GM21528 (cell line): Measurements from ENCODE around the gene SSC4D.
"Not testable (repeated sequence)": the region's sequence is repeated elsewhere in the genome, so short reads cannot be mapped to it uniquely, and the experiment has no call there.

Experiments used
- ATAC-seq: cut with Tn5 transposase; IDR thresholded peaks from one replicate; pipeline ENCODE4 v1.9.1; 2021; ENCODE audit warnings: mild to moderate bottlenecking, moderate library complexity; ENCODE audit not compliant: unreplicated experiment, low FRiP score

SSC4D gene

DNA sequence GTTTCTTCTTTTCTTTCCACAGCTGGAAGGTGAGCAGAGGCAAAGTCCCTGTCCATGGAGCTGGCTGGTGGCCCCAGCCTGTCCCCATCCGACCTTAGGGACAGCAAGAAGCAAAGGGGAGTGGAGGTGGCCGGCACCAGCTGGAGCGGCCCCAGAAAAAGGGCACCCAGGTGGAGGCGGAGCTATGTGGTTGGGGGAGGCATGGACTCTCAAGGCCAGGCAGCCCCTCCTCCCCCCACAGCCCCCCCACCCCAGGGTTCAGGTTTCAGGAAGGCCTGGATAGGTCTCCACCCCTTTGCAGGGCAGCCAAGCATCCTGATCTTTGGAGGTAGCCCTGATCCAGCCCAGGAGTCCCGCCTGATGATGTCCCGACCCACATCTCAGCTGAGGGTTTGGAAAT, at the start of gene SSC4D:
Gene SSC4D (minus strand): TSS at position 161 of the 400 bp plus-strand sequence. CDS start 5,258 bp downstream, outside the sequence.
- ATAC-seq: no peak

DNA sequence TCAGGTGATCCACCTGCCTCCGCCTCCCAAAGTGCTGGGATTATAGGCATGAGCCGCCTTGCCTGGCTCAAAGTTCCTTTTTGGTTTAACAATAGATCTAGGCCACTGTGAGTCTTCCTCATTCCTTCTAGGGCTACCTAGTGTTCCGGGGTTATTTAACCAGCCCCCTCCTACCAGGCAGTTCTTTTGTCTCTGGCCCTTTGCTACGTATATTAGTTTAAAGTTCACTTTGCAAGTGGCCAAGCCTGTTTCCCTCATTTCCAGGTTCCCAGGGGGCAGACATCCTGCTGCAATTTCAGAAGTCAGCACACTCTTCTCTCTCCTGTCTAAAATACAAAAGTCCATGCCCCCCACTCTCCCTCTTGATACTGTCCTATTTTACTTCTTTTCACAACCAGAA, 49.0 kb upstream of the SSC4D start:
- ATAC-seq: not testable (repeated sequence)

DNA sequence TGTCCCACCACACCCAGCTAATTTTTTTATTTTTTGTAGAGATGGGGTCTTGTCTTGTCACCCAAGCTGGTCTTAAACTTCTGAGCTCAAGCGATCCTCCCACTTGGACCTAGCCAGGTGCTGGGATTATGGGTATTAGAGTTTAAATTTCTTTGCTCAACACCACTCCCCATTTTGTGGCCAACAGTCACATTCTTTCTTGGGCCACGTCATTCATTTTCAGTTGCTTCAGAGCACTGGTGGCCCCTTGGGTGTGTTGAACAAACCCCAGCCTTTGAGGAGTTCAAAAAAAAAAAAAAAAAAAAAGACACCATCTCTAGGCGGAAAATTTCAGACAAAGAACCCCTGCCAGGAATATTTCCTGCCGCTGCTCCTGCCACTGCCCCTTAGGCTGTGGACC, 47.5 kb upstream of the SSC4D start:
- ATAC-seq: not testable (repeated sequence)

DNA sequence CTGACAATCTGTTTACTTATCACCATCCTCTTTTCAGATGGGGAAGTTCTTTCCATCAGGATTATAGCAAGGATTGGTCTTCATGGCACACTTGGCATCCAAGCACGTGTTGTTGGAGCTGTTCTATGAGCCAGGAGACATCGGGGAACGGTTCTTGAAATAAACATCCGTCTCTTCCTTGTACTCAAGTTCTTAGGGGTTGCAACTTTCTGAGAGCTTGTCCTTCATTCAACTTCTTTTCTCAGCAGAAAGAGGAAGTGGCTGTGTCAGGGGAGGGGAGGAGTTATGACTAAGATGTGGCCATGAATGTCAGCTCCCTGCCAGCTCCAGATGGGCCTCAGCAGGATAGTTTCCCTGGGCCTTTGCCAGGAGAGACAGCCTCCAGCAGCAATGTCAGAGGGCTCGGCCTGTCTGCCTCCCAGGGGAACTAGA, 36.1 kb upstream of the SSC4D start:
- ATAC-seq: peak; percentile 76

DNA sequence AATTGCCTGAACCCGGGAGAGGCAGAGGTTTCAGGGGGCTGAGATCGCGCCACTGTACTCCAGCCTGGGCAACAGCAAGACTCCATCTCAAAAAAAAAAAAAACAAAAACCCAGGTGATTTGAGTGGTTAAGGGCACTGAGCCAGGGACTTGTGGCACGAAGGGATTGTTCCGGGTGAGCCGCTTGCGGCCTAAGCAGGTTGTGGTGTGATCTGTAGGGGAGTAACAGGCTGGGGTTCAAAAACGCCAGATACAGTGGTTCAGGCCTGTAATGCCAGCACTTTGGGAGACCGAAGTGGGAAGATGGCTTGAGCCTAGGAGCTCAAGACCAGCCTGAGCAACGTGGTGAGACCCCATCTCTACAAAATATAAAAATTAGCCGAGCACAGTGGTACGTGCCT, 34.3 kb upstream of the SSC4D start:
- not testable (repeated sequence) for ATAC-seq

DNA sequence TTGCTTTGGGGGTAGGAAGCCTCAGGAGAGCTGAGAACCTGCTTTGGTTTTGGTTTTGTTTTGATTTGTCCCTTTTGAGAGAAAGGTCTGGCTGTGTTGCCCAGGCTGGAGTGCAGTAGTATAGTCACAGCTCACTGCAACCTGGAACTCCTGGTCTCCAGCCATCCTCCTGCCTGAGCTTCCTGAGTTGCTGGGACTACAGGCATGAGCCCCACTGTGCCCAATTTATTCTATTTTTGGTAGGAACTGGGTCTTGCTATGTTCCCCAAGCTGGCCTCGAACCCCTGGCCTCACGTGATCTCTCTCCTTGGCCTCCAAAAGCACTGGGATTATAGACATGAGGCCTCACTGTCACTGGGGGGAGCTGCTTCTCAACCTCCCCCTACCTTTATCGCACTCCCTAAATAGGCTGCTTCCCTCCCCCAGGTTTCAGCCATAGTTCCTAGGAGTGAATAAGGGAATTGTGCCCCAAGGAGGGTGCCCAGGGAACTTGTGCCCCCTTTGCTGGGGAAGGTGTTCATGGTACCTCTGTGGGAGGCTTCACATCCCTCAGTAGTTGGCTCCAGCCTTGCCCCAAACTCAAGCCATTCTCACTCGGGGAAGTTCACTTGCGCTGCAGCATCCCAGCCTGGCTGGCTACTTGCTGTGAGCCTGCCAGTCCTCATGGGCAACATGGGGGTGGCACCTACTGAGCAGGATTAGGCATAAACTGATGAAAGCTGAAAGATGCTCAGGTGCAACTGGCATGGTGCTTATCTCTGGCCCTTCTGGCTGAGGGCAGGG, 33.4 kb upstream of the SSC4D start:
- not testable (repeated sequence) for ATAC-seq

DNA sequence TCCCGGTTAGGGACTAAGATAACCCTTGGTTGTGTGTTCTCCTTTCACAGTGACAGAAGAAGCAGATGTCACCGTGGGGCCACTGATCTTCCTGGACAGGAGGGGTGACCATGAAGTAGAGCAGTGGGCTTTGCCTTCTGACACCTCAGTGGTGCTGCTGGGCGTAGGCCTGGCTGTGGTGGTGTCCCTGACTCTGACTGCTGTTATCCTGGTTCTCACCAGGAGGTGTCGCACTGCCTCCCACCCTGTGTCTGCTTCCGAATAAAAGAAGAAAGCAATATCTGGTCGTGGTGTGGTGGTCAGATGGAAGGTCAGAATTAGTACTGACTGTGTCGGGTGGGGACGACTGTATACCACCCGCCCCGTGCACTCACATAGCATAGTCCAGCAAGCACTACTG, 32.3 kb upstream of the SSC4D start:
- ATAC-seq: not testable (repeated sequence)

DNA sequence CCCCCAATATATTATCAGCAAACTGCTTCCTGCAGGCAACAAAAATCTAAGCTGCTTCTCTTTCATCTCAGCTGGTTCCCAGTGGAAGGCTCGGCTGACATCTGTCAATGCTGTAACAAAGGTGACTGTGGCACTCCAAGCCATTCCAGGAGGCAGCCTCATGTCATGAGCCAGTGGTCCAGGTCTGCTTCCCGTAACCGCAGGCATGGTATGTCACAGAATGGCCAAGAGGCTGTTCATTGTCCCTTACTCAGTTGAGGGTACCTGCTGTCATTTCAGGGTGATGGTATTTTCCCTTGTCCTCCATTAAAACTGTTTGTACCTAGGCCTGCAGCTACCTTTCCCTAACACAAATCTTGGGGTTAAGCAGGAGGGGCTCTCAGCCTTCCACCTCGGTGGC, 30.9 kb upstream of the SSC4D start:
- ATAC-seq: not testable (repeated sequence)

DNA sequence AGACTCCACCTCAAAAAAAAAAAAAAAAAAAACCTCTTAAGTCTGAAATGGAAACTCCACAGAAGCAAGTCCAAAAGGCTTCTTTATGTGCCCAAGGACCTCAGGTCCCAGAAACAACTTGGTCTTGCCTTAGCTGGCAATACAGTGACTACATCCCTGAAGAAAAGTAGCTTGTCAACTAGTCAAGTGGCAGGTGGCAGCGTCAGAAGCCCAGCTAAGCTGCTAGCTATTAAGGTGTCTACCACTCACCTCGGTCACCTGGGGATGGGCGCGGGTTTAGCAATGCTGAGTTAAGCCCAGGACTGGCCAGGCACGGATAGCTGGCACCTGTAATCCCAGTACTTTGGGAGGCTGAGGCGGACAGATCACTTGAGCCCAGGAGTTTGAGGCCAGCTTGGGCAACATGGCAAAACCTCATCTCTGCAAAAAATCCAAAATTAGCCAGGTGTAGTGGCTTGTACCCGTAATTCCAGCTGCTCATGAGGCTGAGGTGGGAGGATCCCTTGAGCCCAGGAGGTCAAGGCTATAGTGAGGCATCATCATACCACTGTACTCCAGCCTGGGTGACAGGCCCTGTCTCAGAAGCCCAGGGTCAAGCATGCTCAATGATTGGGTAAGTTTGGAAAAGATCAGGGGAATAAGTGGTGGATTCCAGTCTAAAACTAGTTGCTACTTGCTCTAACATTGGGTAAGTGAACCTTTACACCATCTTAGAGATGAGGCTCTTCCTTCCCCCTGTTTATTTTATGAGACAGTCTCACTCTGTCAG, 29.8 kb upstream of the SSC4D start:
- ATAC-seq: not testable (repeated sequence)

DNA sequence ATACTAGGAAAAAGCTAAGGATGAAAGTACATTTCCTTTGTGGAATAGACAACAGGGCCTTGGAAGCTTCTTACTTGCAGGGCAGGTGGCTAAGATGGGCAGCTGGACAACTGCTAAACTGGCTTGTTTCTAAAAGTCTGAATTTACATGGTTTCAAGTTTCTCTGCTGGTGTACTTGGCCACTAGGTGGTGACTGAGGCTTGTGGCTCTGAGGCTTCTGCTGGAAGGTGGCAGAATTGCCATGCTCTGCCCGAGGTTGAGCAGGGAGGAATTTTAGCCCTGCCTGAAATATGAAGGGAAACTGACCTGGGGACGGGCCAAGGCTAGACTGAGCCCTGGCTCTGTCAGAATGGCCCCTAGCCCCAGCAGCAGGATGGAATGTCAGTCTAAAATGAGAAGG, 28.4 kb upstream of the SSC4D start:
- not testable (repeated sequence) for ATAC-seq

DNA sequence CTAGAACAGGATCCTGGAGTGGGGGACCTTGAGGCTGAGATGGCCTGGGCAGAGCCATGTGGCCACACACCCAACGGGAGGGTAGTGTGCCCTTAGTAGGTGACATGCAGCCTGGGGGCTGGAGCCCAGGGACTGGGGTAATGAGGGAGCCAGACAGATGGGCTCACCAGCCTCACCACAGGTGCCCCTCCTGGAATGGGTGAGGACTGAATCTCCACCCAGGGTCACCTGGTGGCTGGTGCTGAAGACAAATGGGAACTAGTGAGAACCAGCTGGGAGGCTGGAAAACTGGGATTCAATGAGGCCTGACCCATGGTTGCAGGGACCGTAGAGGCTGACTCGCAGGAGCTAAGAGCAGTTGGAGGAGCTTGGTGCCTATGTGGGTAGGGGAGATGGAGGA, 21.3 kb upstream of the SSC4D start:
- ATAC-seq: no peak

DNA sequence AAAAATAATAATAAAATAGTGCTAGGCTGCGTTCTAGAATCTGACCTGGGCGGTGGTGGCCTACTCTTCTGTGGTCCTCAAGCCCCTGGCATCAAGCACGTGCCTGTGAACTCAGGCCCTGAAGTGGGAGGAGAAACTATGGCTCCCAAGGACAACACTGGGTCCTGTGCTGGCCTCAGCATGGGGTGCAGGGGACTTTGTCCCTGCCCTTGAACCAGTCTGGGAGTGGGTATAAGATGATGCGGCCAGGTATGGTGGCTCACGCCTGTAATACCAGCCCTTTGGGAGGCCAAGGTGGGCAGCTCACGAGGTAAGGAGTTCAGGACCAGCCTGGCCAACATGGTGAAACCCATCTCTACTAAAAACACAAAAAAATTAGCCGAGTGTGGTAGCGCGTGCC, 20.7 kb upstream of the SSC4D start:
- ATAC-seq: no peak

DNA sequence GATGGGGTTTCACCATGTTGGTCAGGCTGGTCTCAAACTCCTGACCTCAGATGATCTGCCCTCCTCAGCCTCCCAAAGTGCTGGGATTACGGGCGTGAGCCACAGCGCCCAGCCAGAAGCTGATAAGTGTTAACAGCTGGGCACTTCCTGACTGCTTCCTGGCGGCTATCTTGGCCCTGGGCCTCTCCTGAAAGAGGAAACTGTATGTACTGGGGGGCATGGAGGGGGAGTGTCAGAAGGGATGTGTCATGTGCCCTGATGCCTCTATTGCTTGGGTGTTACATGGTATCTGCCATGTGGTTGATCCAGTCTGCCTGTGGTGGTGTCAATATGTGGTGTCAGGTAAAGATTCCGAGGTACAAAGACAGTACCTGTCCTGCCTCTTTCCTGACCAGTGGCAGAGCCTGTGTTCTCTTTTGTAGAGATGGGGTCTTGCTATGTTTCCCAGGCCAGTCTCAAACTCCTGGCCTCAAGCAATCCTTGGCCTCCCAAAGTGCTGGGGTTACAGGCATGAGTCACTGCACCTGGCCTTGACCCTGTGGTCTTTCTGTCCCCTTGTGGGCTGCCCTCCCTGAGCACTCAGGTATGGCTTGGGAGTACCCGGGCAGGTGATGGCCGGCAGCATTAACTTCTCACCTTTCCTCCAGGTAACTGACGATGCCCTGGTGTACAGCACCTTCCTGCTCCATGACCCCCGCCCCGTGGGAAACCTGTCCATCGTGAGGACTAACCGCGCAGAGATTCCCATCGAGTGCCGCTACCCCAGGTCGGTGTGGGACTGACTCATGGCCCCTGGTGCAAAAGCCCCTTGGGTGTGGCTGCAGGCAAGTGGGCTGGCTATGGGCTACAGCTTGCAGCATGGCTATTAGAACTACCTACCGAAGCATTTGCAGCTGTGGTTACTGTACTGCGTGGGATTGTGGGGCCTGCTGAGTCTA, 19.6 kb upstream of the SSC4D start:
- no peak for ATAC-seq

DNA sequence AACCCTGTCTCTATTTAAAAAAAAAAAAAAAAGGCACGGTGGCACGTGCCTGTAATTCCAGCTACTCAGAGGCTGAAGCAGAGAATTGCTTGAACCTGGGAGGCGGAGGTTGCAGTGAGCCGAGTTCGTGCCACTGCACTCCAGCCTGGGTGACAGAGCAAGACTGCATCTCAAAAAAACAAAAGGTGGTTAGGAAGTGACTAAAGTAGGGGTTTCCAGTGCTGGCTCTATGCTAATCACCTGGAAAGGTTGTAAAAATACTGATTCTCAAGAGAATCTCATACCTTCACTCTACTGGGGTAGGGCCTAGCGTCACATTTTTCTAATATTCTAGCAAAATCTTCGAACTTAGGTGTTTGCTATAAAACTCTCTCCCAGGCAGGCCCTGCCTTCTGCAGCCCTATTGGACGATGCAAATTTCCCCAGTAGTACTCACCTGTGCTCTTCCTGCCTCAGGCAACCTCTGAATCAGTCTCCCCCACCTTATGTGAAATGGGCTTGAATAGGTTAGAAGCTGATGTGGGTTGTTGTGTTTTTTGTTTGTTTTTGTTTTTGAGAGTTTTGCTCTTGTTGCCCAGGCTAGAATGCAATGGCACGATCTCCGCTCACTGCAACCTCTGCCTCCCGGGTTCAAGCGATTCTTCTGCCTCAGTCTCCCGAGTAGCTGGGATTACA, 18.8 kb upstream of the SSC4D start:
- ATAC-seq: no peak

DNA sequence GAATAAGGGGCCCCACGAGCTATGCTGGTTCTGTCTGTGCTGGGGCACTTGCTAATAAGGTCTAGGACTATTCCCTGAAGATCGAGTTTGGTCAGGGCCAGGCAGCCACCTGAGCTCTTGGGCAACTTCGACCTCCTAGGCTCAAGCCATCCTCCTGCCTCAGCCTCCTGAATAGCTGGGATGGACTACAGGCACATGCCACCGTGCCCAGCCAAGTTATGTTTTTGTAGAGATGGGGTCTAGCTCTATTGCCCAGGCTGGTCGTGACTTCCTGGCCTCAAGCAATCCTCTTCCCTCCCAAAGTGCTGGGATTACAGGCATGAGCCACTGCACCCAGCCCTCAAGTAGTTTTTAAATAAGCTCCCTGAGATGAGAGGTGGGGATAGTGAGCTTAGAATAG, 18.1 kb upstream of the SSC4D start:
- no peak for ATAC-seq

DNA sequence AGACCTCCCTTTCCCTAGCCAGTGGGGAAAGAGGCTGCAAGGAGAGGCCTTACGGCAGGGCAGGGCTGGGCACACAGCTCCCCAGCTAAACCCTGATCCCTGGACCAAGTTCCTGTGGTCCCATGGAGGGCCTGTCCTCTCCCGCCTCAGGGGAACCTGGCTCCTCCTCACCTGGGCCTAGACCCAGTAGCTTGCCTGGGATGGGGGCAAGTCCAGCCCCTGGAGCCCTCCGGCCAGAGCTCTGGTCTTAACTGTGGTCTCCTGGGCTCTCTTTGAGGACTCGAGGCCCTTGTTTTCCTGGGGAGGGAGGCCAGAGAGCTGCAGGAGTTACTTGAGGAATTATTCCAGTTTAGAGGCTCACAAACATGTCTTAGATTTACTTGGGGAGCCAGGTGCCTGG, 16.7 kb upstream of the SSC4D start:
- no peak for ATAC-seq

DNA sequence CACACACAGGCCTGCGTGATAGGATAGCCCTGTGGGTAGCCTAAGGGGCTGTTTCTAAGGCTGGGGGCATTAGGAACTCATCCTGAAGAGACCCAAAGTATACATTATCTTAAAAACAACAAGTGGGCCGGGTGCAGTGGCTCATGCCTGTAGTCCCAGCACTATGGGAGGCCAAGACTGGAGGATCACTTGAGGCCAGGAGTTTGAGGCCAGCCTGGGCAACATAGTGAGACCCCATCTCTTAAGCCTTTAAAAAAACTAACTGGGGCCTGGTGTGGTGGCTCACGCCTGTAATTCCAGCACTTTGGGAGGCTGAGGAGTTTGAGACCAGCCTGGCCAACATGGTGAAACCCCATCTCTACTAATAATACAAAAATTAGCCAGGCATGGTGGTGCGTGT, 16.1 kb upstream of the SSC4D start:
- not testable (repeated sequence) for ATAC-seq

DNA sequence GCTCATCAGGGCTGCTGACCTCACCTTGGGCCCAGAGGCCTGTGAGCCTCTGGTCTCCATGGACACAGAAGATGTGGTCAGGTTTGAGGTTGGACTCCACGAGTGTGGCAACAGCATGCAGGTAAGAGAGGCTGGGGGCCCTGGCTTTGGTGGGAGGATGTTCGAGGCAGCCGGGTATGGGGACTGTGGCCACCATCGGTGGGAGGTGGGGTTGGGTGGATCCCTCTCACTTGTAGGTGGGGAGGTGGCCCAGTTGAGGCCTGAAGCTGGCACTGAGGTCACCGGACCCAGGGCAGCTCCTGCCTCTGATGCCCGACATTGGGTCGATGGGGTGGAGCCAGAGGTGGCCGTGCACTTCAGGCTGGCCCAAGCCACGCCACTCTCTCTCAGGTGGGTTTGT, 15.7 kb upstream of the SSC4D start:
- ATAC-seq: no peak

DNA sequence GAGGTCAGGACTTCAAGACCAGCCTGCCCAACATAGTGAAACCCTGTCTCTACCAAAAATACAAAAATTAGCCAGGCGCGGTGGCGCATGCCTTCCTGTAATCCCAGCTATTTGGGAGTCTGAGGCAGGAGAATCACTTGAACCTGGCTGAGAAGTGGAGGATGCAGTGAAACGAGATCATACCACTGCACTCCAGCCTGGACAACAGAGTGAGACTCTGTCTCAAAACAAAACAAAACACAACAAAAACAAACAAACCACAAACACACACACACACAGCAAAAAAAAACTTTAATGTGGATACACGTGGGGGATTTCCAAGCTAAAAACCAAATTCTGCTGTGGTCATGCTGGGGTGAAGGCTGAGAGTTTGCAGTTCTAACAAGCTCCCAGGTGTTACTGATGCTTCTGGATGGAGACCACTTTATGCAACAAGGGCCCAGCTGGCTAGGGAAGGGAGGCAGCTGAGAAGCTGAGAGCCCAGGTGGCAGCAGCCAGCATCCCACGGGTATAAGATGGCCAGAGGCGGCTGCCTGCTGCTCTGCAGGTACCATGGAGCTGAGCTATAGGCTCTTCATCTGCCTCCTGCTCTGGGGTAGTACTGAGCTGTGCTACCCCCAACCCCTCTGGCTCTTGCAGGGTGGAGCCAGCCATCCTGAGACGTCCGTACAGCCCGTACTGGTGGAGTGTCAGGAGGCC, 15.1 kb upstream of the SSC4D start, which contains the start of gene ZP3:
Gene ZP3 (plus strand): TSS at position 538 of the 699 bp plus-strand sequence. CDS start 15 bp downstream, at position 553.
- no peak for ATAC-seq
